GM10847 (cell line): Measurements from ENCODE around the gene NIPA2.

Experiments
- POLR2A ChIP-seq: IDR thresholded peaks from 2 replicates; pipeline ENCODE4 v1.6.1; 2011; ENCODE audit not compliant: insufficient read length; ENCODE audit errors: extremely low read depth

The NIPA2 gene

GRCh38 chr15:22881739-22882440 lies 43.4 kb downstream of the NIPA2 start:
- TF ChIP-seq POLR2A: no peak

GRCh38 chr15:22883196-22883595 lies 44.7 kb downstream of the NIPA2 start:
- TF ChIP-seq POLR2A: no peak

GRCh38 chr15:22884344-22884743 lies 45.9 kb downstream of the NIPA2 start:
- TF ChIP-seq POLR2A: no peak

GRCh38 chr15:22885120-22885519 lies 46.7 kb downstream of the NIPA2 start:
- no peak for TF ChIP-seq POLR2A

GRCh38 chr15:22887157-22887951 lies 48.9 kb downstream of the NIPA2 start:
- no peak for TF ChIP-seq POLR2A

GRCh38 chr15:22888120-22888859 lies 49.8 kb downstream of the NIPA2 start:
- no peak for TF ChIP-seq POLR2A

- no peak for TF ChIP-seq POLR2A
These were observed 50.8 kb downstream of the NIPA2 start for GRCh38 chr15:22889146-22889818.

GRCh38 chr15:22890296-22890695 lies 51.8 kb downstream of the NIPA2 start:
- TF ChIP-seq POLR2A: no peak

GRCh38 chr15:22891426-22892210 lies 53.2 kb downstream of the NIPA2 start:
- TF ChIP-seq POLR2A: no peak

GRCh38 chr15:22892333-22892732 lies 53.9 kb downstream of the NIPA2 start:
- no peak for TF ChIP-seq POLR2A

GRCh38 chr15:22893081-22893480 lies 54.6 kb downstream of the NIPA2 start:
- no peak for TF ChIP-seq POLR2A

- no peak for TF ChIP-seq POLR2A
These were observed 55.4 kb downstream of the NIPA2 start for GRCh38 chr15:22893881-22894280.

- TF ChIP-seq POLR2A: no peak
These were observed 57.2 kb downstream of the NIPA2 start for GRCh38 chr15:22895465-22896190.

GRCh38 chr15:22902046-22902445 lies 63.6 kb downstream of the NIPA2 start:
- no peak for TF ChIP-seq POLR2A
